ENCODE measurements around the gene MCTP2.

The MCTP2 gene

DNA sequence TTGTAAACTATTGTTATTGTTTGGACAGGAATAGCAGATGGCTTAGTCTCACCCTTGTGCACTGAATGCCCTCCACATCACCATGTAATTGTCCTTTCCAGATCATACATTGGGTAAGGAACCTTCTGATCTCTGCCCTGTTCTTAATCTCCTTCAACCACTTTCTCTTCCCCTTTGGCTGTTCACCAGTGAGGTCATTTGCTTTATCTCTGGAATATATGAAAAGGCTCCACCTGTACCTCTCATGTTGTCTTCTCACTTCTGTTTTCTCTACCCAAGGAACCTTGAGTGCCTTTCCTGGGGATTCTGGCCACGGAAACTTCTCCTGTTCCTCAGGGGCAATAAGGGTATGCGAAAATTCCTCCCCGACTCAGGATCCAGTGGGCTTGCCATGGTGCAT, 28.5 kb downstream of the MCTP2 start:
- DNase-seq: no peak
- TF ChIP-seq POLR2A (IDR thresholded peaks at IDR 0.05; ENCODE audit: low read length) (no peak), GATA1 (IDR thresholded peaks at IDR 0.05; ENCODE audit: low read depth, low read length) (no peak)

DNA sequence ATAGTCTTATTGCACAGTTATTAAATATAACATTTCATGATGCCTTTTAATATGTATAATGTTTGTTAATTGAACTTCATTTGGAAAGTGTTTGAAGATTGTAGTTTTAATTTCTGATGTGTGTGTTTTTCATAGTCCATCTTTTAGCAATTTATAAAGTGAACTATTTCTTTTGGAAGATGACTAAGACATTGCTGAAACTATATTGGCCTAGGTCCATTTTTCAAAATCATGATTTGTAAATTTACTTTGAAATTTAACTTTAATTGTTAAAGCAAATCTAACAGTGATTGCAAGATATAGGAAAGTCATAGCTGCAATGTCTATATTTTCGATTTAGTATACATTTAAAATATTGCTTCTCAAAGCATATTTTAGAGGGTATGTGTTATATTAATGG, 30.8 kb downstream of the MCTP2 start:
- TF ChIP-seq GATA1 (IDR thresholded peaks at IDR 0.05; ENCODE audit: low read depth, low read length) (no peak), POLR2A (IDR thresholded peaks at IDR 0.05; ENCODE audit: low read length) (no peak)
- DNase-seq: no peak

DNA sequence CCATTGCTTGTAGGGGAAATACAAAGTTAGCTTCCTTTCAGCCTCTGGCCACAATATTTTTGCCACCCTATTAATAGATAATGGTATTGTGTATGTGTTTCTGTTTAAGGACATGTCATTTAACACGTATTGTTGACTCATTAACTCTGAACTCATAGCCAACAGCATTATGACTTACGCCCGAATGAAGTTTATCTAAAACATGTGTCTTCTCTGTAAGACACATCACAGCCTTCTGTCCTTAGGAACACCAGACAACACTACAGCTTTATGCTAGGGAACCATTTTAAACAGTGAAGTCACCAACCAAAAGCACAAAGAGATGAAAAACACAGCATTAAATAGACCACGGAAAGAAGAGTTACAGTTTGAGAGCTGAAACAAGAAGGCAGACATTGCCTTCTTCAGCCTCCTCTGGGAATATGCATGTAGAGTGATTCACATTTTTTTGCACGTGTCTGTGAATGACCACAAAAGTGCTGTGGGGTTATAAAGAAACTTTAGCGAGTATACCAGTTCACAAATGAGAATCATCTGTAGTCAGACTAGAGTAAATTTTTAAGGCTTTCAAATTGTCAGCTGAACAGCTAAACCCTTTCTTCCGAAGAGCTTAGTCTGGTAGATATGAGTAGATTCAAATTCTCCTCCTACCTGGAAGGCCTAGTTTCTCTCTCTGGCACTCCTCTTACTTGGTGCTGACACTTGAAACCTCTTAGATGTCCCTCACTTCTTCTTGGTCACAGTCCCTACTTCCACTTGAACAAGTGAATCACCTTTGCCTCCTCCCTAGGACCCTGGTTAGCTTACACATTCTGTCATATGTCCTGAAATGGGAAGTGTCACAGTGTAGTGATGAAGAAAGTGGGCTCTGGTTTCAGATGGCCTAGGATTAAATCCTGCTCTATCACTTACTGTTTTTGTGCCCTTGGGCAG, 32.2 kb downstream of the MCTP2 start:
- no peak for TF ChIP-seq GATA1 (IDR thresholded peaks at IDR 0.05; ENCODE audit: low read depth, low read length)
- peak; percentile 20 for TF ChIP-seq POLR2A (IDR thresholded peaks at IDR 0.05; ENCODE audit: low read length)
- DNase-seq: peak in 1 of 2 experiments; percentile 9

DNA sequence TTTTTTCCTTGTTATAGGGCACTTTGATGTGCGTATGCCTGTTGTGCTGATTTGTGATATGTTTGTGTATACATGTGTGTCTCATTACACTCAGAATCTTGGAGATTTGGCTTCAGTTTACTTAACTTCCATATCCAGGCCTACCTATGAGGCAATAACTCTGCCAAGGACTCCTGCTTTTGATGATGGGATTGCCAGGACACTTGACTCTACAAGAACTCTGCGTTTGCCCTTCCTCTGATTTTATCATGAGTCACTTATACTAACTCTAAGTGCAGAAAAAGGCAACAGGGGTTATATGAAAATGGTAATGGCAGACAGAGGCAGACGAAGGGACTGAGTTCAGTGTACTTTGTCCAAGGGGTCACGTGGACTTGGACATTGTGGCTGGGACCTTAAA, 33.6 kb downstream of the MCTP2 start:
- TF ChIP-seq GATA1 (IDR thresholded peaks at IDR 0.05; ENCODE audit: low read depth, low read length): no peak
- TF ChIP-seq POLR2A (IDR thresholded peaks at IDR 0.05; ENCODE audit: low read length): no peak

DNA sequence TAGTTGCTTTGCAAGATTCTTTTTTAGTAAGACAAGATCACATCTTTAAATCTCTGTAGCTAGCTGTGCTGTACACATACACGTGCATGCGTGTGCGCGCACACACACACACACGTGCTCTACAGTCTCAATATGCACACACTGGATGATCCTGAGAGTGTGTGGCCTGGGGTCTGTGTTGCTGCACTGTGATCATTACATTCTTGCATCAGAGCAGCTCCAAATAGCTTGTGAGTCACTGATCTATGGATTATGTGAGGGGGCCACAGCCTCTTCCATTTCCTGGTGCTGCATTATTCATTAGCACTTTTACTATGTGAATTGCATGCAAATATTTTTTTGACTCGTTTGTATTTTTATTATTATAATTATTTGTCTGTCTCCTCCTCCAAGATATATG, 34.6 kb downstream of the MCTP2 start:
- TF ChIP-seq GATA1 (IDR thresholded peaks at IDR 0.05; ENCODE audit: low read depth, low read length) (no peak), POLR2A (IDR thresholded peaks at IDR 0.05; ENCODE audit: low read length) (no peak)
- DNase-seq: peak in 1 of 2 experiments; percentile 6

More for the DNA sequence above, 33.6 kb downstream of the MCTP2 start:
- DNase-seq: no peak

DNA sequence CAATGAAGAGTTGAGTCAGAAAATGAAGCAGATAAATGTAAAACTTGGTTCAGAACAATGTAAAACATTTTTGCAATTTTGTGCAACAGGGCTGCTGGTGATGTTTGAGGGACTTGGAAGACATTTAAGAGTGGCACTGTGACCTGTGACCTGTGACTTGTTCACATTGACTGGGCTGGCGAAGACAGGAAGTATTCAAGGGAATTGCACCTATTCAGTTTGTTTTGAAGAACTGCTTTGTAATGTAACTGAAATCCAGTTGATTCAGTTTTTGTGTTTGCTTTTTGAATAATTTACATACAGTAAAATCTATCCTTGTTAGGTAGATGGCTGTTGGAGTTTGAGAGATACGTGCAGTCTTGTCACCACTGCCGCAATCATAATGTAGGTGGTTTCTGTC, 35.4 kb downstream of the MCTP2 start:
- TF ChIP-seq POLR2A (IDR thresholded peaks at IDR 0.05; ENCODE audit: low read length) (no peak), GATA1 (IDR thresholded peaks at IDR 0.05; ENCODE audit: low read depth, low read length) (no peak)

DNA sequence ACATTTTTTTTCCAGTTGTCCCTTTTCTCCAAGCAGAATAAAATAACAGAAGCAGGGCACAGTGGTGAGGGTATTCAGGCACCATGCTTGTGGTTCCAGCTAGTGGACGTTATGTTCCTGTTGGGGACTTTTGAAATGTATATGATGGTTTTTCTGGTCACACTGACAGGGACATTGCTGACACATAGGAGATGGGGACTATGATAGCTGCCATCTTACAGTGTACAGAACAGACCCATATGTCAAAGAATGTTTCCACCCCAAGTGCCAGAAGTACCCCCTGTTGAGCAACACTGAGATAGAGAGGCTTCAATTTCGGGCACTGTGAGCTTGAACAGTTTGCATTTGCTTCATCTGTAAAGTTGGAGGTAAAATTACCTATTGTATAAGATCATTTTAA, 38.6 kb downstream of the MCTP2 start:
- no peak for DNase-seq
- TF ChIP-seq POLR2A (IDR thresholded peaks at IDR 0.05; ENCODE audit: low read length) (no peak), GATA1 (IDR thresholded peaks at IDR 0.05; ENCODE audit: low read depth, low read length) (no peak)

More for the DNA sequence above, 35.4 kb downstream of the MCTP2 start:
- no peak for DNase-seq

DNA sequence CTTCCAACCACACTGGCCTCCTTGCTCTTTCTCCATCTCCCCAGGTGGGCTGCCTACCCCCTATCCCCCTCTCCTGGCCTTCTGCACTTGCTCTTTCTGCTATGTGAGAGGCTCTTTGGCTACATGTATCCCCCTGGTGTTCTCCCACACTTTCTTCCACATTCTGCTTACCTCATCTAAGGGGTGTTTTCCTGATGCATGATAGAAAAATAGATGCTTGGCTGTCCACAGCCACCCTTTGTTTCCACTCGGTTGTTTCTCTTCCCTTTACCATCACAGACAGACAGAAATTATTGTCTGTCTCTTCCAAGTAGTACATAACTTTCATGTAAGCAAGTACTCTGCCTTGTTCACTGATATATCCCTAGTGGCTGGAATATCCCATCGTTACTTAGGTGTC, 39.2 kb downstream of the MCTP2 start:
- TF ChIP-seq POLR2A (IDR thresholded peaks at IDR 0.05; ENCODE audit: low read length) (no peak), GATA1 (IDR thresholded peaks at IDR 0.05; ENCODE audit: low read depth, low read length) (no peak)
- no peak for DNase-seq

DNA sequence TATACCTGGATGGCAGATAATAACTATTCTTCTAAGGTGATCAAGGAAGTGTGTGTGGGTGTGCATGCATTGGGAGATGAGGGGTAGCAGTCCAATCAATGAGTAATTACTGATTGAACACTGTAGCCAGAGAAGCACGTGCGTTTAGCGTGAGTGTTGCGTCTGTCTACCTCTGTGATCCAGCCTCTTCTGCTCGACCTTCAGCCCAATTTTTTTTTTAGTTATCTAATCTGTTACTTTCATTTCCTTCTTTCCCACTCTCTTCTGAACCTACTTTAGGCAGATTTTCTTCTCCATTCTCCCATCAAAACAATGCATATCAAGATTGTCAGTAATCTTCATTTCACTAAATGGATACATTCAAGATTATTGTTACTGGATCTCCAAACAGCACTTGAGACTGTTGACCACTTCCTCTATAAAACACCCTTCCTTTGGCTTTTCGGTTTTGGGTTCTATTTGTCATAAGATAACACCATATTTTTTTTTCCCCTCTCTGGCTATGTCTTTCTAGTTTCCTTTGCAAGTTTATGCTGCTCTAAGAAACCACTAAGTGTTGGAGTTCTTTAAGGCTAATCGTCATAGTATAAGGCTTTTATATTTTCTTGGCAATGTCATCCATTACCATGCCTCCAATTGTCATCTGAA, 41.0 kb downstream of the MCTP2 start:
- DNase-seq: no peak

DNA sequence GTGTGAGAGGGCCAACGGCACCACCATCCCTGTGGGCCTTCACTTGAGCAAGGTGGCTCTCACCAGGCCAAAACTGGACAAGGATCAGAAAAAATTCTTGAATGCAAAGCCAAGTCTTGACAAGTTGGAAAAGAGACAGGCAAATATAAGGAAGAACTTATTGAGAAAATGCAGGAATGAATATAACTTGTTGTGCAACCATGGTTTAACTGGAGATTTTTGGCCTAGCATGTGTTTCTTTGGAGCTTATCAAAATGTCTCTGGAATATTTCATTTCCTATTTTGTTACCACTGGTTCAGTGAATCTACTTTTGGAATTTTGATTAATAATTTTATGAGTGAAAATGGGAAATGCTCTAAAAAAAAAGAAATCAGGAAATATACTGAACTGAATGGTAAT, 42.5 kb downstream of the MCTP2 start:
- DNase-seq: no peak
- TF ChIP-seq GATA1 (IDR thresholded peaks at IDR 0.05; ENCODE audit: low read depth, low read length) (no peak), POLR2A (IDR thresholded peaks at IDR 0.05; ENCODE audit: low read length) (no peak)

More for the DNA sequence above, 41.0 kb downstream of the MCTP2 start:
- TF ChIP-seq GATA1 (IDR thresholded peaks at IDR 0.05; ENCODE audit: low read depth, low read length): no peak
- no peak for TF ChIP-seq POLR2A (IDR thresholded peaks at IDR 0.05; ENCODE audit: low read length)

DNA sequence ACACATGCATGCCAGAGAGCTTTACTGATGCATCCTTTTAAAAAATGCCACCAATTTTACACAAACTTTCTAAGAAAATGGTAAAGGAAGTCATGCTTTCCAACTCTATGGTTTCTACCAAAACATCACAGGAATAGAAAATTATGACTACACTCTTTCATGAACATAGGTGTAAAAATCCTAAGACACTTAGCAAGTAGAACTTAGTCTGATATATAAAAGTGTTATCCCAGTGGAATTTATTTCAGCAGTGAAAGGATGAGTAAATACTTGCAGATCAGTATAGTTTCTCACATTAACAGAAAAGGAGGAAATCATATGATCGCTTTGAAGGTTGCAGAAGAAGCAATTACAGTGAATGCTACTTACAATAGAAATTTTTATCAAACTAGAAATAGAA, 43.4 kb downstream of the MCTP2 start:
- no peak for TF ChIP-seq POLR2A (IDR thresholded peaks at IDR 0.05; ENCODE audit: low read length)
- no peak for TF ChIP-seq GATA1 (IDR thresholded peaks at IDR 0.05; ENCODE audit: low read depth, low read length)

DNA sequence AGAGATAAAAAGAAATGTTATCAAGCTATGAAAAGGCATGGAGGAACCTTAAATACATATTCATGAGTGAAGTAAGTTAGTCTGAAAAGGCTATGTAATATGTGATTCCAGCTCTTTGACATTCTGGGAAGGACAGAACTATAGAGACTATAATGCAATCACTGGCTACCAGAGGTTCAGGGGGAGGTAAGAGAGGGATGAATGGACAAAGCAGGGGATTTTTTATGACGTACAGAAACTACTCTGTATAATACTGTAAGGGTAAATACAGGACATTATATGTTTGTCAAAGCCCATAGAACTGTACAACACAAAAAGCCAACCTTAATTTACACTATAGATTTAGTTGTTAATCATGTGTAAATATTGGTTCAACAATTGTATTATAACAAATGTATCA, 46.1 kb downstream of the MCTP2 start:
- TF ChIP-seq POLR2A (IDR thresholded peaks at IDR 0.05; ENCODE audit: low read length): no peak
- TF ChIP-seq GATA1 (IDR thresholded peaks at IDR 0.05; ENCODE audit: low read depth, low read length): no peak

More for the DNA sequence above, 43.4 kb downstream of the MCTP2 start:
- no peak for DNase-seq

DNA sequence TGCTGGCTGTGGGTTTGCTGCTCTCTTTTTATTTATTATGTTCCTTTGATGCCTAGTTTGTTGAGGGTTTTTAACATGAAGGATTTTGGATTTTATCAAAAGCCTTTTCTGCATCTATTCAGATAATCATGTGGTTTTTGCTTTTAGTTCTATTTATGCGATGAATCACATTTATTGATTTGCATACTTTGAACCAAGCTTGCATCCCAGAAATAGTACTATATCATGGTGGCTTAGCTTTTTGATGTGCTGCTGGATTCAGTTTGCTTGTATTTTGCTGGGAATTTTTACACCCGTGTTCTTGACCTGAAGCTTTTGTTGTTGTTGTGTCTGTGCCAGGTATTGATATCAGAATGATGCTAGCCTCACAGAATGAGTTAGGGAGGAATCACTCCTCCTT, 48.4 kb downstream of the MCTP2 start:
- TF ChIP-seq POLR2A (IDR thresholded peaks at IDR 0.05; ENCODE audit: low read length) (no peak), GATA1 (IDR thresholded peaks at IDR 0.05; ENCODE audit: low read depth, low read length) (no peak)
- no peak for DNase-seq

More for the DNA sequence above, 46.1 kb downstream of the MCTP2 start:
- no peak for DNase-seq

DNA sequence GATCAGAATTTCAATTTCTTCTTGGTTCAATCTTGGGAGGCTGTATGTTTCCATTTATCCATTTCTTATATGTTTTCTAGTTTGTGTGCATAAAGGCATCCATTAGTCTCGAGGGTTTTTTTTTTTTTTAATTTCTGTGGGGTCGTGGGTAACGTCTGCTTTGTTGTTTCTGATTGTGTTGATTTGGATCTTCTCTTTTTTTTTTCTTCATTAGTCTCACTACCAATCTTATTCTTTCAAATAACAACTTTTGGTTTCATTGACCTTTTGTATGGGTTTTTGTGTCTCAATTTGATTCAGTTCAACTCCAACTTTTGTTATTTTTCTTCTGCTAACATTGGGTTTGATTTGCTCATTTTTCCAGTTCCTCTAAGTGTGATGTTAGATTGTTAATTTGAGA, 48.9 kb downstream of the MCTP2 start:
- TF ChIP-seq POLR2A (IDR thresholded peaks at IDR 0.05; ENCODE audit: low read length): no peak
- TF ChIP-seq GATA1 (IDR thresholded peaks at IDR 0.05; ENCODE audit: low read depth, low read length): no peak
- DNase-seq: no peak
